Tibial nerve (tissue), 4 donors: ENCODE data around the gene KIF1A. TPM values are rescaled to one million over a fixed set of nuclear protein-coding genes. Genes with fewer than 3 reads are reported as not detected.

ENCODE experiments used
- DNase-seq, 2 donors: peaks; one replicate each; pipeline ENCODE4 v3.0.0-alpha.2; 2019; ENCODE audit warnings: low spot score in 2 of 2
- H3K27ac ChIP-seq, 4 donors: fragments of 200-600 bp; sonication (generic) in 3 of 4; one replicate each; pipeline ENCODE4 v1.5.1; 2017 to 2019; ENCODE audit warnings: mild to moderate bottlenecking in 1 of 4
- H3K27me3 ChIP-seq, 2 donors: fragments of 200-600 bp; sonication (generic) in 1 of 2; one replicate each; pipeline versions ENCODE4 v1.5.1 to v1.6.0; 2017 to 2019
- H3K36me3 ChIP-seq, 3 donors: fragments of 200-600 bp; sonication (generic); one replicate each; pipeline ENCODE4 v1.5.1; 2018 to 2019
- H3K4me1 ChIP-seq, 4 donors: fragments of 200-600 bp; sonication (generic) in 3 of 4; one replicate each; pipeline ENCODE4 v1.5.1; 2017 to 2019
- H3K4me3 ChIP-seq, 4 donors: fragments of 200-600 bp; sonication (generic) in 3 of 4; one replicate each; pipeline ENCODE4 v1.5.1; 2017 to 2019; ENCODE audit warnings: mild to moderate bottlenecking in 1 of 4, moderate library complexity in 1 of 4
- H3K9me3 ChIP-seq, 4 donors: fragments of 200-600 bp; sonication (generic) in 3 of 4; one replicate each; pipeline ENCODE4 v1.5.1; 2017 to 2019
- CTCF ChIP-seq, 5 experiments: fragments of 200-600 bp in 3 of 5; fragments of 450-650 bp in 2 of 5; sonication (generic) in 3 of 5; IDR thresholded peaks; one replicate each; pipeline ENCODE4 v1.5.1; 2016 to 2019; ENCODE audit warnings: antibody characterized with exemption in 5 of 5, mild to moderate bottlenecking in 3 of 5, moderate library complexity in 2 of 5
- EP300 ChIP-seq, 2 donors: sonication (generic); formaldehyde crosslinking; IDR thresholded peaks; one replicate each; pipeline ENCODE4 v1.6.1; 2017; ENCODE audit warnings: antibody characterized with exemption in 2 of 2, mild to moderate bottlenecking in 1 of 2
- POLR2A ChIP-seq, 2 donors: fragments of 450-650 bp; IDR thresholded peaks; one replicate each; pipeline ENCODE4 v1.6.1; 2017; ENCODE audit warnings: antibody characterized with exemption in 2 of 2, mild to moderate bottlenecking in 2 of 2, moderate library complexity in 2 of 2
- WGBS, 2 donors: methylation state at CpG; one replicate each; pipeline ENCODE4 v1.1.5; 2018; 5-methylcytosine and 5-hydroxymethylcytosine counted together
- total RNA-seq, 4 donors: library from RNA; depleted of rRNA; stranded (reverse); fragments of >200 nt; gene quantifications; one replicate each; pipeline ENCODE4 v1.1.0, GENCODE V29; 2016

Gene KIF1A
- total RNA-seq, 4 donors from 2014 or later = 31.9 to 82.2 (median 45.3) TPM

DNA sequence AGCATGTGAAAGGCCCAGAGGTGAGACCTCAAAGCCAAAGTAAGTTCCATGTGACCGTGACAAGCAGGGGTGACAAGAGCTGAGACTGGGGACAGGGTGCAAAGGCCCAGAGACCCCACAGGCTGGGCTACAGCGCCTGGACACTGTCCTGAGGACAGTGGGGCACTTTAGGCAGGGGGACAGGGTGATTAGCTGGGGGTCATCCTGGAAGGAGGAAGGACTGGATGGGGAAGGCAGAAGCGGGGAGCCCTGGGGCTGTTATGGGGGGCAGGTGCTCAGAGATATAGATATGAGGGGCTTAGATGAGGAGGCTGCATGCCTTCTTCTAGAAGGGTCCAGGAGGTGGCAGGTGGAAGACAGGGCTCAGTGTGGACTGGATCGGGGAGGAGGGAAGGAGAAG is 31.5 kb downstream of the KIF1A start:
- 83 to 84% methylated on average over 4 of the region's 4 CpGs for WGBS, 2 donors
- Histone ChIP-seq H3K9me3 (no peaks in the 10 kb centered on the region), H3K27ac (peak overlapping the region in 1 of 4 donors; percentile 36), H3K27me3 (peaks cover 0 to 5% of the 10 kb centered on the region in 2 donors), H3K4me3 (no peak overlapping the region), H3K36me3 (peaks cover 0 to 6% (median 0%) of the 10 kb centered on the region in 3 donors), H3K4me1 (peaks cover 0 to 6% (median 0%) of the 10 kb centered on the region in 4 donors)
- DNase-seq = no peak
- TF ChIP-seq CTCF (IDR thresholded peaks at IDR 0.05) = no peak
- TF ChIP-seq EP300 (IDR thresholded peaks at IDR 0.05) = no peak
- TF ChIP-seq POLR2A (IDR thresholded peaks at IDR 0.05) = no peak

DNA sequence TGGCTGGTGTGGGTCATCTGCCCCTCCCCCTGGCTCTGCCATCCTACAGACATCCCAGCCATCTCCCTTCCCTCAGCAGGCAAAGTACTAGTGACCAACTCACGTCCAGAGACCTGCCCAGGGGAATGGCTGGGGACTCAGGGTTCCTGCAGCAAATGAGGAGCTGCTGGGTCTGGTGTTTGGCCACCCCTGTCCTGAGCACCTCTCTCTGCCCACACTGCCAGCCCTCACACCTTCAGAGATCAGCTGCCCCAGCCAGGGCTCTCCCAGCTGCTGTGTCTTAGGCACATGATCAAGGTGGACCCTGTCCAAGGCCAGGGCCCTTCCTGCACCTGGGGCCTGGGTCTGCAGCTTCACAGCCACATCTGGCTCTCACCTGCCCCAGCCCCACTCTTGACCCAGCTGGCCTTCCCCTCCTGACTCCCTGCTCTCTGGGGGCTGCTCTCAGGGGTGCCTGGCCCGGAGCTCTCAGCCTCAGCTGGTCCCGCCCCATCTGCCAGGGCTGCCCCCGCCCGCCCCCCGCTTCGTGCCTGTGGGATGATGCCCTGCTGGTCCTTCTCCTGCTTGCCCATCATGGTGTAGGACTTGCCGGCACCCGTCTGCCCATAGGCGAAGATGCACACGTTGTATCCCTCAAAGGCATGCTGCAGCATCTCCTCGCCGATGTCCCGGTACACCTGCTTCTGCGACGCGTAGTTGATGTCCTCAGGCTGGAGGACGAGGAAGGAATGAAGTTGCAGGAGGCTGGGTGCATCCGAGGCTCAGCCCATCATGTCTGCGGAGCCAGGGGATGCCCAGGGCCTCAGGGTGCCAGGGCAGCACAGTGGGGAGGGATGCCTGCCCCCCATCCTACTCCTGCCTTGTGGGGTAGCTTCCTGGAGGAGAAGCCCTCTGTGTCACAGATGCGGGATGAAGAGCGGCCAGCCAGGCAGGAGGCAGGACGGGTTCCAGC is 32.2 kb downstream of the KIF1A start:
- H3K27ac ChIP-seq = no peak overlapping the region
- no peak for DNase-seq
- H3K4me3 ChIP-seq = no peak overlapping the region
- 84 to 86% methylated on average over 19 to 23 of the region's 23 CpGs for WGBS, 2 donors
- peaks cover 0 to 6% (median 0%) of the 10 kb centered on the region in 3 donors for H3K36me3 ChIP-seq
- no peaks in the 10 kb centered on the region for H3K9me3 ChIP-seq
- peaks cover 0 to 9% of the 10 kb centered on the region in 2 donors for H3K27me3 ChIP-seq
- TF ChIP-seq EP300 (IDR thresholded peaks at IDR 0.05) (no peak), CTCF (IDR thresholded peaks at IDR 0.05) (no peak), POLR2A (IDR thresholded peaks at IDR 0.05) (no peak)
- H3K4me1 ChIP-seq = peaks cover 0 to 6% (median 0%) of the 10 kb centered on the region in 4 donors

- 80 to 94% methylated on average over 8 to 16 of the region's 17 CpGs for WGBS, 2 donors
- Histone ChIP-seq H3K27ac (peak overlapping the region in 1 of 4 donors; percentile 4), H3K9me3 (no peaks in the 10 kb centered on the region), H3K4me1 (no peaks in the 10 kb centered on the region), H3K27me3 (peaks cover 0 to 19% of the 10 kb centered on the region in 2 donors), H3K4me3 (no peak overlapping the region), H3K36me3 (peaks cover 0 to 6% (median 0%) of the 10 kb centered on the region in 3 donors)
- no peak for TF ChIP-seq EP300 (IDR thresholded peaks at IDR 0.05)
- TF ChIP-seq CTCF (IDR thresholded peaks at IDR 0.05) = no peak
- no peak for TF ChIP-seq POLR2A (IDR thresholded peaks at IDR 0.05)
- DNase-seq = no peak
These were observed 33.1 kb downstream of the KIF1A start for GRCh38 chr2:240786871-240787311.

GRCh38 chr2:240786355-240786841 is 33.6 kb downstream of the KIF1A start:
- WGBS, 2 donors = 72% methylated on average over 8 of the region's 8 CpGs; no CpG with 5 or more reads in 1 of the 2 donors
- Histone ChIP-seq H3K27me3 (peaks cover 0 to 23% of the 10 kb centered on the region in 2 donors), H3K9me3 (no peaks in the 10 kb centered on the region), H3K36me3 (peaks cover 0 to 6% (median 0%) of the 10 kb centered on the region in 3 donors), H3K4me1 (no peaks in the 10 kb centered on the region), H3K4me3 (no peak overlapping the region), H3K27ac (no peak overlapping the region)
- no peak for DNase-seq
- TF ChIP-seq POLR2A (IDR thresholded peaks at IDR 0.05) (no peak), EP300 (IDR thresholded peaks at IDR 0.05) (no peak), CTCF (IDR thresholded peaks at IDR 0.05) (no peak)
